ENCODE measurements around the gene CAMSAP3.

Gene CAMSAP3

DNA sequence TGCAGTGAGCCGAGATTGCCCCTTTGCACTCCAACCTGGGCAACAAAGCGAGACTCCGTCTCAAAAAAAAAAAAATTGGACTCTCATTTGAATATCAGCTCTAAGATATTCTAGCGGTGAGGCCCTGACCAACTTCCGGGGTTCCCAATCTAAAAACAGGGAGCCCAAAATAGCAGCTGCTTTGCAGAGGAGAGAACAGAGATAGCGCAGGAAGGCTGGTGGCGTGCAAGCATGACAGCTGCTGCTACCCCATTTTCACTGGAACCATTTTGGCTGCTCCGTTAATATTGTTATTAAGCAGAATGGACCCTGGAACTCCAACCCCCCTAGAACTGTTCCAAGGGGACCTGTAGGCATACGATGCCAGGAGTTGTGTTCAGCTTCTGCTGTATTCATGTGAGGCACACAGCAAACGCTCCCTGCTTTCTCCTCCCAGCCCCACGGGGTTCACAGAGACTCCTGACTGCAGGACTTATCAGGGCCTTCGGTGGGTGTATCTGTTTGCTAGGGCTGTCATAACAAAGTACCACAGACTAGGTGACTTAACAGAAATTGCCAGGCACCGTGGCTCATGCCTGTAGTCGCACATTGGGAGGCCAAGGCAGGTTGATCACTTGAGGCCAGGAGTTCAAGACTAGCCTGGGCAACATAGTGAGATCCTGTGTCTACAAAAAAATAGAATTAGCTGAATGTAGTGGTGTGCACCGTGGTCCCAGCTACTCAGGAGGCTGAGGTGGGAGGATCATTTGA is 52.8 kb downstream of the CAMSAP3 start:
- no peak for DNase-seq

GRCh38 chr19:7650148-7650547 is 54.5 kb downstream of the CAMSAP3 start:
- no peak for DNase-seq

DNA sequence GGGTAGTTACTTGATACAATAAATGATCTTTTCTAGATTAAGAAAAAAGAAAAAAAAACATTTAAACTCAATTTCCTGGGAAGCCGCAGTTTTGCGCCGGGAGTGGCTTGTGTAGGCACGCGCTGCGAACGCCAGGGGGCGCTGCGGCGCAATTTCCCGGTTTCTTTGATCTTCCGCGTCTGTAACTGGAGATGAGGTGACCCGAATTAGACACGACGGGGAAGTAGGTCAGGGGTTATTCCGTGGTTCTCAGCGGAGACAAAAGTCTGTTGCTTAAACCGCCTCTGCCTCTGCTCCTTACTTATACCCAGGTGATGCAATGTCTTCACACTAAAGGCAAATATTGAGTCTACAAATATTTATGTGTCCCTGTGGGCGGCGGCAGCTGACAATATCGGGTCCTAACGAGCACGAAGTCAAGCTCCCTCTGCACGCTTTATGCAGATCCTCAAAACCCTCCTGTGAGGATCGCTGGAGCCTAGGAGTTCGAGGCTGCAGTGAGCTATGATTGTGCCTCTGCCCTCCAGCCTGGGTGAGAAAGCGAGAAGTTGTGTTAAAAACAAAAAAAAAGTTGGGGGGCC is 56.5 kb downstream of the CAMSAP3 start:
- DNase-seq, result peak; percentile 81 to 84

DNA sequence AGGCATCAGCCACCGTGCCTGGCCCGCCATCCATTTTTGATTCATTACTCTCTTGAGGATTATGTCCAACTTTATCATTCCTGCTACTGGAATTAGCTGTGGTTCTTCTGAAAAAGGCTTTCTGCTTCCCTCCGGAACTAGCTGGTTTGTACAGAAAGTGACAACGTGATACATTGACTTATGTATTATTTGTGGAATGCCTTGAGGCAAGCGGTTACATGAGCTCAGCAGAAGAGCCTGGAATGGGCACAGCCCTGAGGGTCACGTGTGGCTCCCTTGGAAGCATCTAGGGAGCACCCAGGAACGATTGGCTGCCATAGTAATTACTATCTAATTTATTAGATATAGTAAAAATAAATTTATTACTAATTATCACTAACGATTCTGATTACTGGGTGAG is 58.7 kb downstream of the CAMSAP3 start:
- no peak for DNase-seq

- no peak for DNase-seq
Measured at GRCh38 chr19:7655581-7655980, 59.9 kb downstream of the CAMSAP3 start.

- DNase-seq, result no peak
Measured at GRCh38 chr19:7657131-7657751, 61.6 kb downstream of the CAMSAP3 start.

- peak in 1 of 2 experiments; percentile 29 for DNase-seq
Measured at GRCh38 chr19:7658219-7658686, 62.6 kb downstream of the CAMSAP3 start.

GRCh38 chr19:7661744-7662538 is 66.3 kb downstream of the CAMSAP3 start:
- no peak for DNase-seq

DNA sequence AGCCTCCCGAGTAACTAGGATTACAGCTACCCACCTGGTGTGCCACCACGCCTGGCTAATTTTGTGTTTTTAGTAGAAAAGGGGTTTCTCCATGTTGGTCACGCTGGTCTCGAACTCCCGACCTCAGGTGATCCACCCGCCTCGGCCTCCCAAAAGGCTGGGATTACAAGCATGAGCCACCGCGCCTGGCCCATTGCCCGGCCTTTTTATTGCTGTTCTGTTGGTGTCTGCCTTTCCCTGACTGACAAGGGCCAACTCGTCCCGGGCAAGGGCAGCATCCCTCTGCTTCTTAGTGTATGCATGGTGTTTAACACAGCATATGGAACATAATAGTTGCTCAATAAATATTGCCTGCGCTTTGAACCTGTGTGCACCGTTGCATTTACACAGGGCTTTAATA is 67.0 kb downstream of the CAMSAP3 start:
- no peak for DNase-seq

DNA sequence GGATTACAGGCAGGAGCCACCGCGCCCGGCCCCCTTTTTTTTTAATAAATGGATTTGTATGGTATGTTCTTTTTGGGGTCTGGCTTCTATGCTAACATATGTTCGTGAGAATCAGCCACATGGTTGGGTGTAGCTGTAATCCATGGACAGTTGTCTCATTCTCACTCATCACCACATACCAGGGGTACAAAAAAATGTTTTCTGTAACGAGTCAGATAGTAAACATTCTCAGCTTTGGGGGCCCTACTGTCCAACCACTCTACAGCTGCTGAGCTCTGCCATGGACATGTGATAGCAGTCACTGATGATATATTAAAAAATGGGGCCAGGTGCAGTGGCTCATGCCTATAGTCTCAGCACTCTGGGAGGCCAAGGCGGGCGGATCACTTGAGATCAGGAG is 68.0 kb downstream of the CAMSAP3 start:
- DNase-seq, result no peak

- DNase-seq, result no peak
Measured at GRCh38 chr19:7665076-7665475, 69.4 kb downstream of the CAMSAP3 start.
